HG02970 (cell line): ENCODE data around the gene NR1I2.

Source experiments
- ATAC-seq: cut with Tn5 transposase; IDR thresholded peaks from one replicate; pipeline ENCODE4 v1.9.1; 2021; ENCODE audit warnings: mild to moderate bottlenecking, moderate library complexity, moderate number of reproducible peaks; ENCODE audit not compliant: unreplicated experiment, low FRiP score

NR1I2 gene

DNA sequence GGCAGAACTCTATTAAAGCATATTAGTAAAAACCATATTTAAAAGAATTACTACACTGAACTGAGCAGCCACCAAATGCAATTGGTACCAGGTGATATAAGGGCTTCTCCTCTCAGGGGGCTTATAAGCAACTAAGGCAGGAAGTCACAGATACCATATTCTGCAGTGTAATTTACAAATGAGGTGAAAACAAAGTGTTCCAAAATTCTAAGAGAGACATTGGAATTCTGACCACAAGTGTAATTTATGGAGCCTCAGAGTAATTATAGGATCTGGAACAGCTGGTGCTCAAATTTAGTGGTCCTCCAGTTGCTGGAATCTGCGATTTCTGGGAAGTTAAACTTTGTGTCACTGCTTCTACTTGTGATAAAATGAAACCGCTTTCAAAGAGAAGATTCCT lies 3.1 kb upstream of the NR1I2 start:
- no peak for ATAC-seq

DNA sequence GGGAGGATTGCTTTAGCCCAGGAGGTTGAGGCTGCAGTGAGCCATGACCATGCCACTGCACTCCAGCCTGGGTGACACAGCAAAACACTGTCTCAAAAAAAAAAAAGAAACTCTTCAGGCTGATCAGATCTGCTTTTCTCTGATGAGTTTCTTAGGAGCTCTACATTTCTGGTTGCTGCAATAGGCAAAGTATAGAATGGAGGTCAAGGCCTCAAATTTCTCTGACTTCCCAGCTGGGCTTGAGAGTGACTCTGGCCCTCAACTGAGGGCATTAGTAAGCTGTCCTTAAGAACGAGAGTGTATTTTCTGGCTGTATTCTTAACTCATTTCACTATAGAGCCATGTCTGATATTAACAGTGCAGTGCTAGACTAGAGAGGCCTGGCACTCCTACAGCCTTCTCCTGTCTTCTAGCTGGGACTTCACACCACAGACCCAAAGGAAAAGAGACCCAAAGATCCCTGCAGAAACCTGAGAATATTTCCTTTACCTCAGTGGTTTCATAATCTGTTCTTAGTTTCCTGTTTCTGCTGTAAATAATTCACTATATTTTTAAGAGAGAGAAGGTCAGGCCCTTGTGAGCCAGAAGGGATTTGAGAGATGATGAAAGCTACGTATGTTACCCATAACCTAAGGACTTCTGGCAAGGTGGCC lies 2.0 kb upstream of the NR1I2 start:
- peak; percentile 71 for ATAC-seq

DNA sequence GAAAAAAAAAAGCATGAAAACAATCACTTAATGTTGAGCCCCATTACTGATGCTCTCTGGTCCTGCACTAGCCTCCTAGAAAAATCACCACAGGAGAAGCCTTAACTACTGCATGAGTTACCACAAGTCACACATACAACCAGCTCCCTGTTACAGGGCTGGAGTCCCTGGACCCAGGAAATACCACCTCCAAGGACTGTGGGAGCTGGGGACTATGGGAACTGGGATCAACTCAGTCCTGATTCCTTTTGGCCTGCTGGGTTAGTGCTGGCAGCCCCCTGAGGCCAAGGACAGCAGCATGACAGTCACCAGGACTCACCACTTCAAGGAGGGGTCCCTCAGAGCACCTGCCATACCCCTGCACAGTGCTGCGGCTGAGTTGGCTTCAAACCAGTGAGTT lies 559 bp downstream of the NR1I2 start:
- ATAC-seq = no peak

DNA sequence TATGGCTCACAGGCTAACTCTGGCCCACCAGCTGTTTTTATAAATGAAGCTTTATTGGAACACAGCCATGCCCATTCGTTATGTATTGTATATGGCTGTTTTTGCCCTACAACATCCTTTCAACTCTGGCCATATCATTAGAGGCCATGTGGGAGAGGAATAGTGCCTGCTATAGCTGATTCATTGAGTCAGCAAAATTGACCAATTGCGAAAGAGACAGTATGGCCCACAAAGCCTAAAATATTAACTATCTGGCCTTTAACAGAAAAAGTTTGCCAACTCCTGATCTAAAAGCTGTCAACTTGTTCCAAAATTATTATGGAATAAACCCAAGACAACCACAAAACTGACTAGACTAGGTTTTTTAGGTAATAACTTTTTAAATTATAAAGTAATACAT lies 1.4 kb downstream of the NR1I2 start:
- ATAC-seq = no peak

DNA sequence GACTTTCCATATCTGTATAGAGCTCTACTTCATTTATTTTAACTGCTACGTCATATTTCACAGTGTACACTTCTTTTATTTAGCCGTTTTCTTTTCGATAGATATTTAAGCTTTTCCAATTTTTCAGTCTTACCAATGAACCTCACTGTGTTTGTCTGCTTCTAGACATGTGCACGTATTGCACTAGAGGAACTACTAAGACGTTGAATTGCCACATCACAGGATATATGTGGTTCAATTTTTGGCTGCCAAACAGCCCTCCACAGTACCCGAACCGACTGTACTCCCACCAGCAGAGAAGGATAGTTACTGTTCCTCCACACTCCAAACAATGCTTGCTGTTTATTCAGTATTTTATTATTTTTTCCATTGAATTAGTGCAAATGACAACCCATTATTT lies 2.0 kb downstream of the NR1I2 start:
- no peak for ATAC-seq

DNA sequence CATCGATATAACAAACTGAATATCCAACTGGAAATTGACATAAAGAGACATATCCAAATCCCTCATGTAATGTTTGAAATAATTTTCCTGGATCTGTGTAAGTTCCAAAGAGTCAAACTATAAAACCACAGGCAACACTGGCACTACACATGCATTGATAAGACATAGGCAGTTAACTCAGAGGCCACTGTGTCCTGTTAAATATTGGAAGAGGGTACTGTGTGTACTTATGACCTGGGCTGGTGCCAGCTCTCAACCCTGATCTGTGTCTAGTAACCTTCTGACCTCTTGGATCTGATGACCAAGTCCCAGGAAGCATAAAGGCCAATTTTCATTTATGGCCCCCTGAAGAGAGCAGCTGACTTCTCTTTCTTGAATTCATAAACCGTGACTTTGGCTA lies 4.5 kb downstream of the NR1I2 start:
- ATAC-seq = no peak

DNA sequence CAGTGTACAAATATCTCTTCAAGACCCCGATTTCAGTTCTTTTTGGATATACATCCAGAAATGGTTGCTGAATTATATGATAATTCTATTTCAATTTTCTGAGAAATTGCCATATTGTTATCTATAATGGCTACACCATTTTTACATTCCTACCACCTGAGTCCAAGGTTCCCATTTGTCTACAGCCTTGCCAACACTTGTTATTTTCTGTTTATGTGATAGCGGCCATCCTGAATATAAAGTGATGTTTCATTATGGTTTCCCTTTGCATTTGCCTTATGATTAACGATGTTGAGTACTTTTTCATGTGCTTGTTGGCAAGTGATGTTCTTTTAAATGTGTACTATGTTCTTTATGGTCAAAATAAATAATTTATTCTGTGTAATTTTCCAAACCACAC lies 8.5 kb downstream of the NR1I2 start:
- ATAC-seq = no peak

DNA sequence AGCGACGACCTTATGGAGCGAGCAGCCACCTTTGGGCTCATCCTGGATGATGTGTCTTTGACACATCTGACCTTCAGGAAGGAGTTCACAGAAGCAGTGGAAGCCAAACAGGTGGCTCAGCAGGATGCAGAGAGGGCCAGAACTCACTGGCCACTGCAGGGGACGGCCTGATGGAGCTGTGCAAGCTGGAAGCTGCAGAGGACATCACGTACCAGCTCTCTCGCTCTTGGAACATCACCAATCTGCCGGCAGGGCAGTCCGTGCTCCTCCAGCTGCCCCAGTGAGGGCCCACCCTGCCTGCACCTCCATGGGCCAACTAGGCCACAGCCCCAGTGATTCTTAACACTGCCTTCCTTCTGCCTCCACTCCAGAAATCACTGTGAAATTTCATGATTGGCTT lies 10.4 kb downstream of the NR1I2 start:
- no peak for ATAC-seq

DNA sequence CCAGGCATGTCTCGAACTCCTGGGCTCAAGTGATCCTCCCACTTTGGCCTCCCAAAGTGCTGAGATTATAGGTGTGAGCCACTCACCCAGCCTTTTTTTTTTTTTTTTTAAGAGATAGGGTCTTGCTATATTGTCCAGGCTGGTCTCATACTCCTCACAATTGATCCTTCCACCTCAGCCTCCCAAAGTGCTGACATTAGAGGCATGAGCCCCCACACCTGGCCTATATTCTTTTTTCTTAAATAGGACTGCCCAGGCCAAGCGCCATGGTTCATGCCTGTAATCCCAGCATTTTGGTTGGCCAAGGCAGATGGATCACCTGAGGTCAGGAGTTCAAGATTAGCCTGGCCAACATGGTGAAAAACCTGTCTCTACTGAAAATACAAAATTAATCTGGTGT lies 12.5 kb downstream of the NR1I2 start:
- ATAC-seq = no peak

DNA sequence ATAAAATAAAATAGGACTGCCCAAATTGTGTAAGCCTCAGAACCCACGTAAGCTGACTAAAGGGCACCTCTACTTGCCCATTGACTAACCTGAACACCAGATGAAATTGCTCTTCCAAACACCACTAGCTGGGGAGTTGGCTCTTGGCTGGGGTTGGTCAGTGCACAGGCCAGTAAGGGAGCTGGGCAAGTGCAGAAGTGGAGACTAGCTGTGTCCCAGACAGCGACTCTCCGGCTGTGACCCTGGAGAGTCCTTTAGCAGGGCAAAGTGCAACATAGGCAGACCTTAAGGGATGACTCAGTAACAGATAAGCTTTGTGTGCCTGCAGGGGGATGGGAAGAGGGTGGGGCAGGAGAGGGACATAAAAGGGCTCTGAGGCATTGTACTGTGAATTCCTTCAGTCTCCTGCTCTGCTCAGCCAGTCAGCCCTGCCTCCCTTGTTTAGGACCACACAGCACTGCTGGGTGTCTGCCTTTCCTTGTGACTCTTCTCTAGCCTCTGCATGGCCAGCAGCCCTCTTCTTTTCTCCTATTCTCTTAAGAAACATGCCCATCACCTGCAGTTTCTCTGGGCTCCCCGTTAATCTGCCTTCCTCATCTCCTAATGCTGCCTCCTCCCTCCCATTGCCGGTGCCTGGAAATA lies 13.2 kb downstream of the NR1I2 start:
- ATAC-seq = no peak

DNA sequence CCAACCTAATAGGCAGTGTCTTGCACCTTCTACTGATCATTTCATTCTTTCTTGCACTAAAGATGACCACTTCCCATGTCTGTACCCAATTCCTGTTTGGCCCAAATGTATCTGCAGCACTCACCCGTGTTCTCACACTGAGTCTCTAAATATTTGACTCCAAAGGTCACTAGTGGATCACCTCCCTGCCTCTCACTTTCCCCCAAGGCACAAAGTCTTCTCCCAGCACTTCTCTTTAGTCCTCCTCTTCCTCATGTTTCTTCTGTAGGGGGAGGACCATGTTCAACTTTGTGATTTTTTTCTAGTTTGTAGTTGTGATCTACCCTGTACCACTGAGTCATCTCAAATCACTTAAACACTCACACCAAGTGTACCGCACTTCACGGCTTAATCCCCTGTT lies 13.9 kb downstream of the NR1I2 start:
- ATAC-seq = no peak

DNA sequence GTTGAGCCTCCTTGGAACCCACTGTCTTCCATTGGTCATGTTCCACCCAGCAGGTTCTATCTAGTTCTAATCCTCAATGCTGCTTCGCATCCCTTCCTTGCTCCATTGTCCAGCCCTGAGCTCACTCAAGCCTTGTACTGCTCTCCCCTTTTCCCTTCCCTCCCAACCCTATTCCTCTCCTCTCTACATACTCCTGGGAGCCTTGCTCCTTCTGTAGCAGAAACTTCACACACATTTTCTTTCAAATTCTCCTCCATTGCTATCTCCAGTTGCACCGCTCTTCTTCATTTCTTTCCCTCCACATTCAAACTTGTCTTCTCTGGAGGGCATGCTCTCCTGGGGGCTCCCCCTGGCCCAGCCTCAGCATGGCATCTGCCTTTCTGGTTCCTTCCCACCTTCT lies 14.5 kb downstream of the NR1I2 start:
- ATAC-seq = no peak

DNA sequence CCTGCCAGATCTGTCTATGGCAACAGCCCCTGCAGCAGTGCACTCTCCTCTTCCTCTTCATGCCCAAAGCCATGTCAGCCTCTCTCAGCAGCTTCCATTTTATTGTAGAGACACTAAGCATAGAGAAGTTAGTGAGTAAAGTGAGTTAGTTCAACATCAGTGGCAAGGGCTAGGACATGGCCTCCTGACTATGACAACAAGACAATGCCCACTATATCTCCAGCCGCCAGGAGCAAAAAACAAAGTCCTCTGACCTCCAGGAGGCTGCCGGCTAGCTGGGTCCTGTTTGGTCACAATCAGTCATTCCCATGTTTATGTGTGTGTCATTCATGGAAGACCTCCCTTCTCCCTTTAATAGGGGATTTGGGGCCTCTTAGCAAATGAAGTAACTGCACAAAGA lies 14.9 kb downstream of the NR1I2 start:
- no peak for ATAC-seq

DNA sequence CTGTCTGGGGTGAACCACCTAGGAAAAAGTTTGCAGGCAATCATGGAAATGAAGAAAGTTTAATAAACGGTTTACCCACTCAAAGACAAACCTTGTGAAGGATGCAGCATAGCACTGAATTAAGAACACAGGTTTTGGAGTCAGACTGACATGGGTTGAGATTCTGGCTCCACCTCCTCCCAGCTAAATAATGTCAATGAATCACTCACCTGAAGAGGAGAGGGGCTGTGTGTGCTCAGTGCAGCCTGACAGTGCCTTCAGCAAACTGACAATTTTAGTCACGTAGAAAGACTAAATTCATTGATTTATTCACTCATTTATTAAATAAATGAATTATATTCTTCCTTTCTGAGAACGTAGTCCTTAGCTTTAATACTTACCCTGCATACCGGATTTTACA lies 18.9 kb downstream of the NR1I2 start:
- no peak for ATAC-seq

DNA sequence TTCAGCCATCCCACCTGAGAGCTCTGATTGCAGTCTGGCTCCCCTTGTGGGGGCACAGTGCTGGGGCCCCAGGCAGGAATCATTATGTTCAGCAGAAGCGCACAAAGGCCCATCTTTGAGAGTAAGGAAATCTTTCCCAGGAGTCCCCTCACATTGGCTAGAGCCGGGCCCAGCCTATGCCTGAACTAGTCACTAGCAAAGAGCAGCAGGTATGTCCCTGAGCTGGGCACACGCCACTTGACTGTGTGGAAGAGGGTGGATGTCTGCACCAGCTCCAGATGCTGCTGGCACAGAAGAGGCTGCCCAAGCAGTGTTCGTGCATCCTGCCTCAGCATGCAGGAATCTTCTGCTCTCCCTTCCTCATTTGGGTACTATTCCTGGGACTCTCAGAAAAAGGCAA lies 26.3 kb downstream of the NR1I2 start:
- ATAC-seq = no peak

DNA sequence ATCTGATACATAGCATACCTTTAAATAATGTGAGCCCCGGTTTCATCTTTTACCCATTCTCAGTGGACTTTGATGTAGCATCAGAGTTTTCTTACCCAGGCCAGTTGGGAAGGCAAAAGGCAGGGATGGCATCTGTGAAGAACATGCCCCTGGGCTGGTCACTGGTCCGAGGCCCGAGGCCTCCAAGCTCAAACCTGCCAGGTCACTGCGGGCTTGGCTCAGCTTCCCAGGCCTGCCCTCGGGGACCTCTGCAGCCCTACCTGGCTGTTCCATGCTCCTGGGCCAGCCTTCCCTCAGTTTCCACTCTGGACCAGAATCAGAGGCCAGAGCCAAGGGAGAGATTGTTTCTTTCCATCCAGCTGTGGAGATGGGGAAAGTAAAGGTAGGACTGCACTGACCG lies 26.9 kb downstream of the NR1I2 start:
- no peak for ATAC-seq

DNA sequence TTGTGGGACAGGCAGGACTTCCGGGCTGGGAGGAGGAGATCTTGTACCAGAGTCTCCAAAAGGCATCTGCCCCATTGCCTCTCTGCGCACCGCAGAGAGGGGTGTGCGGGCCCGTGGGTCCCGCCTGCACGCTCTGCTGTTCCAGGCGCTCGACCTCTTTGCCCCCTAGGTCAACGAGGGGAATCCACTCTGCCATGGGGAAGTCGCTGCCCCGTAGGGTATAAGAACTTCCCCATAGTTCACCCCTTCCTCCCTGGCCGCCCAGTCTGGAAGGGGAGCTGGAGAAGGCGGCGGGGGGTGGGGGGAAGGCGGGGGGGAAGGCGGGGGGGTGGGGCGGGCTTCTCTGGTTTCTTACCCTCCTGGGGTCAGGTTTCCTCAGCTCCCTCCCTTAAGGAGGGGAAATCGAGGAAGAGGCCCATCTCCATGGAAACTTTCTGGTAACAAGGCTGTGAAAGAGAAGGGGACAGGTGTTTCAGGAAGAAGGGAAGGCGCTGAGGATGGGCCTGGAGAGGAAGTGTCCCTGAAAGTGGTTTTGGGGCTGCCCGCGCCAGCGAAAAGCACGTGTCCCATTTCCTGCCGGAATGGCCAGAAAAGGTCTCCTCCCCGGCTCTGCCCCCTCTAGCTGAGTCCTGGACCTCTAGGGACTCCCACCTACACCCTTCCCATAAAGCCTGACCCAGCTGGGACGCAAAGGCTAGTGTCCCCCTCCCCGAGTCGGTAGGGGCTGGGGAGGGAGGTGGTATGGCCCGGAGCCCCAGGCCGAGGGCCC lies 27.5 kb downstream of the NR1I2 start:
- ATAC-seq = peak; percentile 22

DNA sequence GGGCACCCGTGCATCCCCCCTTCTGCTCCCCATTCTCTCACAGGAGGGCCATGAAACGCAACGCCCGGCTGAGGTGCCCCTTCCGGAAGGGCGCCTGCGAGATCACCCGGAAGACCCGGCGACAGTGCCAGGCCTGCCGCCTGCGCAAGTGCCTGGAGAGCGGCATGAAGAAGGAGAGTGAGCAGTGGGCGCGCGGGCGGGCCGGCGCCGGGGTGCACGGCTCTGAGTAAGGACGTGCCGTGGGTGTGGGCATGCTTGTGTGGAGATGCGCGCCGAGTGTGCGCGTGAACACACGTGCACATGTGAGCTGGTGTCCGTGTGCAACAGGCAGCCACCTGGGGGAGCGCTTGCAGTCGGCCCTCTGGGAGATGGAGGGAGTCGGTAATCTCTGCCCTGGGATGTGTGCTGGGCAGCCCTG lies 28.1 kb downstream of the NR1I2 start:
- peak; percentile 56 for ATAC-seq

DNA sequence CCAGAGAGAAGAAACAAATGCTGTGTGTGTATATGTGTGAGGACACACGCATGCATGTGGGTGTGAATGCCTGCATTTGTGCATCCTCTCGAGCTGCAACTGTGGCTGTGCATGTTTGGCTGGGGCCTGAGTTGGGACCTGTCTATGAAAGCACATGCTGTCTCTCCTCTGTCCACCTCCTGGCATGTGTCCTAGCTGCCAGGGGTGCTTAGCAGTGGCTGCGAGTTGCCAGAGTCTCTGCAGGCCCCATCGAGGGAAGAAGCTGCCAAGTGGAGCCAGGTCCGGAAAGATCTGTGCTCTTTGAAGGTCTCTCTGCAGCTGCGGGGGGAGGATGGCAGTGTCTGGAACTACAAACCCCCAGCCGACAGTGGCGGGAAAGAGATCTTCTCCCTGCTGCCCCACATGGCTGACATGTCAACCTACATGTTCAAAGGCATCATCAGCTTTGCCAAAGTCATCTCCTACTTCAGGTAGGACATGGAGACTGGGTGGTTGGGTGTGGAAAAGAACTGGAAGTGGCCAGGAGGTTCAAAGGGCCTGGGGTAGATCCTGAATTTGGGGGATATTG lies 30.7 kb downstream of the NR1I2 start:
- no peak for ATAC-seq

DNA sequence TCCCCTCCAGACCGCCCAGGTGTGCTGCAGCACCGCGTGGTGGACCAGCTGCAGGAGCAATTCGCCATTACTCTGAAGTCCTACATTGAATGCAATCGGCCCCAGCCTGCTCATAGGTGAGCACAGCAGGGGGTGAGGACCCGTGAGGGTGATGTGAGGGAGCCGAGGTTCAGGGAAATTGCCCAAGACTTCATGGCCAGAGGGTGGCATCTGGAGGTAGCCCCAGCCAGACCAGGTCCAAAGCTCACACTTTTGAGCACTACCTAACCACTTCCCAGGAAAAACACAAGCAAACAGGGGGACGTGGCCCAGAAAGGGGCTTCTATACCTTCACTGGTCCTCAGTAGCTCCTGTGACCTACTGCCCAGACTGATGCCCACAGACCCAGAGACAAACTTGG lies 33.8 kb downstream of the NR1I2 start:
- ATAC-seq = no peak

DNA sequence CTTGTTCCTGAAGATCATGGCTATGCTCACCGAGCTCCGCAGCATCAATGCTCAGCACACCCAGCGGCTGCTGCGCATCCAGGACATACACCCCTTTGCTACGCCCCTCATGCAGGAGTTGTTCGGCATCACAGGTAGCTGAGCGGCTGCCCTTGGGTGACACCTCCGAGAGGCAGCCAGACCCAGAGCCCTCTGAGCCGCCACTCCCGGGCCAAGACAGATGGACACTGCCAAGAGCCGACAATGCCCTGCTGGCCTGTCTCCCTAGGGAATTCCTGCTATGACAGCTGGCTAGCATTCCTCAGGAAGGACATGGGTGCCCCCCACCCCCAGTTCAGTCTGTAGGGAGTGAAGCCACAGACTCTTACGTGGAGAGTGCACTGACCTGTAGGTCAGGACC lies 35.2 kb downstream of the NR1I2 start:
- no peak for ATAC-seq
